Adrenal gland (tissue), 5 donors: ENCODE data around the gene UNC5CL.

Experiments used
- CTCF ChIP-seq, 6 experiments: fragments of 450-650 bp in 4 of 6; fragments of 200-600 bp in 2 of 6; sonication (generic) in 1 of 6; IDR thresholded peaks; 1 replicate in 5 of 6; 2 replicates in 1 of 6; pipeline versions ENCODE4 v1.5.1 to v1.8.0; 2016 to 2021; ENCODE audit warnings: antibody characterized with exemption in 6 of 6, mild to moderate bottlenecking in 2 of 6, moderate library complexity in 1 of 6
- POLR2A ChIP-seq, 2 donors: fragments of 450-650 bp; IDR thresholded peaks; one replicate each; pipeline ENCODE4 v1.6.1; 2017; ENCODE audit warnings: antibody characterized with exemption in 2 of 2, mild to moderate bottlenecking in 2 of 2, moderate library complexity in 1 of 2
- donor health status: DM: no; HTN: no; CAD: no.

- TF ChIP-seq CTCF (IDR thresholded peaks at IDR 0.05), result no peak
- TF ChIP-seq POLR2A (IDR thresholded peaks at IDR 0.05), result no peak
These were observed 51.9 kb downstream of the UNC5CL start for GRCh38 chr6:40986921-40987819.
